Head of caudate nucleus (tissue), 42 donors: Measurements from ENCODE around the gene CMIP.
A peak's percentile ranks its signal among the peaks of the same experiment; 100 is the strongest.

Experiments used
- DNase-seq, 42 donors: peaks; one replicate each; pipeline versions ENCODE4 v3.0.0 to v3.0.0-alpha.2; 2020 to 2021; ENCODE audit warnings: mixed read lengths in 7 of 42
- intact Hi-C: fragments of 100-400 bp; cut with DNase I; formaldehyde crosslinking; loops from one replicate; pipeline ENCODE4 v1.15.0; 2022

CMIP gene

GRCh38 chr16:81641395-81642106 lies 196.9 kb downstream of the CMIP start:
- intact Hi-C loops: no loop called here
- peak in 9 of 42 donors; percentile 23 to 55 (median 31) for DNase-seq

GRCh38 chr16:81642107-81642436 lies 197.5 kb downstream of the CMIP start:
- DNase-seq: no peak
- intact Hi-C loops: no loop called here

DNA sequence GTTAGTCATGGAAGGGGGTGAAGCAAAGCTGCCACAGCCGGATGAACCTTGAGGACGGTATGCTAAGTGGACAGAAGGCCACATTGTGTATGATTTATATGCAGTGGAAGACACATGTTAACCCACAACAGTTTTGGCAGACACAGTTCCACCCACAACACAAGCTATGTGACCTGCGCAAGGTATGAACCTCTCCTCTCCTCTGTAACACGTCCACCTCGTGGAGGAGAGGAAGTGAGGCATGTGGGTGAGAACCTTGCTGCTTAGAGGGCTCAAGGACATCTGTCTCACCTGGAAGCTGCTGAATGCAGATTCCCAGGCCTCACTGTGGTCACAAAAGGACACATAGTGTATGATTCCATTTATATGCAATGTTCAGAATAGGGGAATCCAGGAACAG lies 198.3 kb downstream of the CMIP start:
- intact Hi-C loops: no loop called here

DNA sequence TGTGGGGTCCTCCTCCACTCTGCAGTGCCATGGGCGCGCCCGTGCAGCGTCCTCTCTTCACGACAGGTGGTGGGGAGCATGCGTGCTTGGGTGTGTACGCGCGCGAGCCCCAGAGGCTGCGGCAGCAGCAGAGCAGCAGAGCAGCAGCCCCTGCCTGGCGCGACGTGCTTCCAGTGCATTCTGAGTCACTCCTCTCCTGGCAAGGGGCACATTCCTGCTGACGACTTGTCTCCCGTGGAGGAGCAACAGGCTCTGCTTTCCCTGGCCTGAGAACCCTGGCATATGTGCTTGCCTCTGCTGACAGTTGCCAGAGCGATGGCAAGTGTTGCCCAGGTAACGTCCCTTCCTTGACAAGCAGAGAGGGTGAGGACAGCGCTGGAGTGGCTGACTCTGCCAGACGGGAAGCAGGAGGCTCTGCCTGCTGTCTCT lies 200.7 kb downstream of the CMIP start:
- DNase-seq: peak; percentile 45 to 90 (median 72)
- intact Hi-C loops: no loop called here

More for the DNA sequence above, 198.3 kb downstream of the CMIP start:
- DNase-seq: no peak

- intact Hi-C loops: no loop called here
Measured at GRCh38 chr16:81645925-81646324, 201.3 kb downstream of the CMIP start.

GRCh38 chr16:81646561-81646960 lies 202.0 kb downstream of the CMIP start:
- intact Hi-C loops: no loop called here
- no peak for DNase-seq

More at GRCh38 chr16:81645925-81646324, 201.3 kb downstream of the CMIP start:
- no peak for DNase-seq

DNA sequence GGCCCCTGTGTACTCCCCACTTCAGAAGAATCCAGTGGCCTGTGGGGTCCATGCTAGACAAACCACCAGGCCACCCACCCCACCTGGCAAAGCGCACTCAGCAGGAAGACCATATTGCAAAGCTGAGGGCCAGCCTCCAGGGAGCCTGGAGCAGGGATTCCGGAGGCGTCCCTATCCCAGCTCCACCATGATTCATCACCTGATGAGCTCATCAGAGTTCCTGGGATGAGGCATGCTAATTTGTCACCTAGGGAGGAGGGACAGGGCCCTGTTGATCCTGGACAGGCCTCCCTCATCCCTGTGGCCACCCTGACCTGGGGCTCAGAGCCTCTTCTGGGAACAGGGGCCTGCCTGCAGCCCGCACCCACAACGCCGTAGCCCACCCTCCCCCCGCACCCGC lies 202.9 kb downstream of the CMIP start:
- peak in 34 of 42 donors; percentile 19 to 85 (median 52) for DNase-seq
- intact Hi-C loops: no loop called here

- intact Hi-C loops: no loop called here
- no peak for DNase-seq
Measured at GRCh38 chr16:81649561-81650184, 205.1 kb downstream of the CMIP start.

GRCh38 chr16:81650281-81650680 lies 205.7 kb downstream of the CMIP start:
- intact Hi-C loops: no loop called here
- no peak for DNase-seq

DNA sequence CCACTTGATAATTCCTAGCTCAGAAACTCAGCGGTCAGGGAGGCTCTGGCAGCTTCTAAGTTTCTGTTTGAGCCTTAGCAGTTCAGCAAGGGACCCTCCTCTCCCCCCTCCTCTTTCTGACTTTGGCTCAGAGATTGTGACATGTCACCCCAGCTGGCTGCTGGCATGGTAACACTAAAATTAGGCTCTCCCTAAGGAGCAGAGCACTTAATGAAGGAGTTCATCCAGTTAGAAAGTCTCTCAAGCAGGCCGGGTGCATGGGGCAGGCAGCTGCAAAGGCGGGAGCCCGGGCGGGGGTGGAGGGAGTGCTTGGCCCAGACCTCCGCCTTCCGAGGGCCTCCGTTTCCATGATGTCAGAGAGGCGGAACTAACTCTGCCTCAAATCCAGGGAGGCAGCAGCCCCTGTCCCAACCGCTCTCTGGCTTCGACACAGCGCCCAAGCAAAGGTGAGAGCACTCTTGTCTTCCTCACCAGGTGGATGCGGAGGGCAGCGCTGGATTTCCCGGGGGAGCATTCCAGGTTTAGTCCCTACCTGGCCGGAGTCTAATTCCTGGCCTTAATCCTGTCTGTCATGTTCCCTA lies 206.5 kb downstream of the CMIP start:
- DNase-seq: peak in 4 of 42 donors; percentile 17 to 49 (median 24)
- intact Hi-C loops: no loop called here

- intact Hi-C loops: no loop called here
- DNase-seq: peak in 1 of 42 donors; percentile 15
Measured at GRCh38 chr16:81651758-81652718, 207.4 kb downstream of the CMIP start.

- DNase-seq: no peak
- intact Hi-C loops: no loop called here
Measured at GRCh38 chr16:81652798-81653505, 208.3 kb downstream of the CMIP start.

DNA sequence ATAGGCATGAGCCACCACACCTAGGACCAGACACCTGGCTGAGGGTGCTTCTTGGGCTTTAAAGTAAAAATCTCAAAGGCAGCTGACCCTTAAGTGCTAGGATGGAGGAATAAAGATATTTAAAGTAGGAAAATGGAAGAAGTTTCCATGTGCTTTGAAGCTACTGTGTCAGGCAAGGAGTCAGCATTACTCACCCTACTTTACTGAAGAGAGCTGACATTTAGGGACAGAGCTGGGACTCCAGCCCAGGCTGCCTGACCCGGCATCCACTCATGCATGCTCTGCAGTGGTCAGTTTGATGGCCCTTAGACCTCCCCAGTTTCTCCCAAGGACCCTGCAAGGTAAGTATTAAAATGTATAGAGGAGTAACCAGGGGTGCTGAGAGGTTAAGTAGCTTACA lies 209.7 kb downstream of the CMIP start:
- intact Hi-C loops: no loop called here
- DNase-seq: no peak

DNA sequence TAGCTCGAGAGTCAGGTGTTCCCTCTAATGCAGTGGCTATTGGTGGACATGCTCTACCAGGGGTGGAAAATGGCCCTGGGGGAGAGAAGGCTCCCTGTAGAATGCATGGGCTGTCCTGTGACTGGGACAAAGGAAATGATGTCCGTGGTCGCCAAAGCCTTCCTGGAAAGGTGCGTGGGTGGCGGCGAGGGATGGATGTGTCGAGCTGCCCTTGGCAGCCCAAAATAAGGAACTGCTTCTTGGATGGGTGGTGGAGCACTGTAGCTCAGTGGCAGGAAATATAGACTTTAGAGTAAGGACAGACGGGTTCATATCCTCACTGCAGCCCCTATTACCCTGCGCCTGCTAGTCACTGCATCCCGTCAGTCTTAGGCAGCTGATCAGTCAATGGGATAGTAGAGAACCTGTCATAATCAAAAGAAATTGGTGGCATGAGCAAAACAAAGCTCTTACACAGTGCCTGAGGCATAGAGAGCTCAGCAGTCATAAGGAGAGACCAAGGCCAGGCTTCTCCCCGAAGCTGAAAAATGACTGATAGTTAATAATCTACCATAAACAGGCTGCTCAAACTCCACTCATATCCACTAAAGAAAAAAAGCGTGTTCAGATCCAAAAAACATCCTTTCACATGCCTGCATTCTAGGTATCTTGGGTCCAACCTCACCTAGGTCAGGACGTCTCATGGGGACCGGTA lies 211.0 kb downstream of the CMIP start:
- DNase-seq: no peak
- intact Hi-C loops: no loop called here

GRCh38 chr16:81657224-81657623 lies 212.6 kb downstream of the CMIP start:
- intact Hi-C loops: no loop called here
- no peak for DNase-seq

GRCh38 chr16:81657781-81658180 lies 213.2 kb downstream of the CMIP start:
- peak in 5 of 42 donors; percentile 38 to 58 (median 41) for DNase-seq
- intact Hi-C loops: no loop called here

DNA sequence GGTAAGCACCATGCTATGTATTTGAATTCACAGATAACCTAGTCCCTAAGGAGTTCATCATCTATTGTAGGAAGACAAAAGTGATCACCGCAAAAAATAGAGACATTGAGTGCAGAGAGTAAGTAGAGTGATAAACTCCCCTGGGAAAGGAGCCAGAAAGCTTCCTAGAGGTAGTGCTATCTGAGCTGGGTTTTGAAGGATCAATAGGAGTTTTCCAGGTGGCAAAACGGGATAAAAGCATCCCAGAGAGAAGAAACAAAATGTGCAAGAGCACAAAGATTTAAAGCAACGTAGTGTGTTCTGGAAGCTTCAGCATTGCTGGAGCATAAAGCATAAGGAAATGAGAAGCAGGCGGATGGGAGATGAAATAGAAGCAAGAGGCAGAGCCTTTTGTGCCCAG lies 213.8 kb downstream of the CMIP start:
- no peak for DNase-seq
- intact Hi-C loops: no loop called here

DNA sequence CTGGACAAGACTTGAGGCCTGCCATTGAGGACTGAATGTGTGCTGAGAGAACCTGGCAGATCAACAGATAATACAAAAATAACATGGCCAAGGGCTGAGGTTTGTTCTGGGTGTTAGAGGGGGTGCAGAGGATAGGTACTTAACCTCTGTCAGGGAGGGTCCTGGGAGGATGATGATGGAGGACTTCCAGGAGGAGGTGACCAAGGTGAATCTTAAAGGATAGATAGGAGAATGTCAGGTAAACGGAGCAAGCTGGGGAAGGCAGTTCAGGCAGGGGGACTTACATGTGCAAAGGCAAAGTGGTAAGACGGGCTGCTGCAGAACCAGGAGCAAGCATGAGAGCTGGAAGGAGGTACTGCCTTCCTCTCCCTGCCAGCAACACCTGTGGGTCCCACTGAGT lies 214.6 kb downstream of the CMIP start:
- intact Hi-C loops: no loop called here
- no peak for DNase-seq
